HL-60 (cell line): ENCODE results near the gene GPR39.

Experiments used
- DNase-seq, 2 experiments: peaks; one replicate each; pipeline ENCODE4 v3.0.0-alpha.2; 2010 to 2020; ENCODE audit warnings: low read depth in 1 of 2, low spot score in 1 of 2
- H3K27ac ChIP-seq: fragments of 250-450 bp; sonication (Bioruptor Pico); replicated peaks from 2 replicates; pipeline ENCODE4 v1.5.1; 2020; ENCODE audit warnings: mild to moderate bottlenecking, moderate library complexity
- H3K27me3 ChIP-seq: fragments of 250-450 bp; sonication (Bioruptor Pico); 2 replicates; pipeline ENCODE4 v1.5.1; 2021; ENCODE audit warnings: mild to moderate bottlenecking, moderate library complexity; ENCODE audit not compliant: insufficient read depth, poor library complexity, severe bottlenecking
- H3K4me3 ChIP-seq: replicated peaks from 2 replicates; pipeline ENCODE4 v1.5.1; 2011; ENCODE audit warnings: mild to moderate bottlenecking, control low read depth, low read length; ENCODE audit not compliant: insufficient read depth
- CTCF ChIP-seq: IDR thresholded peaks from one replicate; pipeline ENCODE4 v1.5.1; 2011; ENCODE audit warnings: low read length, control low read depth, inconsistent platforms; ENCODE audit not compliant: insufficient read depth
- GABPA ChIP-seq: IDR thresholded peaks from 2 replicates; pipeline ENCODE4 v1.6.1; 2012; ENCODE audit warnings: low read depth
- POLR2AphosphoS5 ChIP-seq: IDR thresholded peaks from 2 replicates; pipeline ENCODE4 v1.6.1; 2012; ENCODE audit warnings: low read depth
- SPI1 ChIP-seq: IDR thresholded peaks from 2 replicates; pipeline ENCODE4 v1.6.1; 2012; ENCODE audit warnings: low read depth, mild to moderate bottlenecking, borderline replicate concordance
- TF ChIP-seq, protein P1 (sequence below): IDR thresholded peaks from 2 replicates; pipeline ENCODE4 v1.6.1; 2012; ENCODE audit warnings: low read depth; ENCODE audit not compliant: insufficient replicate concordance

GPR39 gene

DNA sequence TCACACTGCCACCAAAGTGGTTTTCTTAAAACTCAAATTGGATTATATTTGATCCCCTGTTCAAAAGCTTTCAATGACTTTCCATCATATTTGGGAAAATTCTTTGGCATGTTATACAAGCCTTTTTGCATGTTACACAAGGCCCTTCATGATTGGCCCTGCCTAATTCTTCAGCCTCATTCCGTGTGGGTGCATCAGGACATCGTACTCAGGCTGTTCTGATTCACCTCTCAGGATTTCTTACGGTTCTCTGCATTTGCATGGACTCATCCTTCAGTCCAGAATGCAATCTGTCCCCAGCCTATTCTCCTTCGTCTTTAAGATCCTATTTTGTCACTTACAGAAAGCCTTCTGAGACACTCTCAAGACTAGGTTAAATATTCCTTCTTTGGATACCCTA is 145.6 kb downstream of the GPR39 start:
- no peak overlapping the region for H3K27ac ChIP-seq
- no peaks in the 10 kb centered on the region for H3K27me3 ChIP-seq
- DNase-seq: no peak
- no peak for TF ChIP-seq SPI1
- no peak for TF ChIP-seq GABPA
- no peak overlapping the region for H3K4me3 ChIP-seq

- DNase-seq: no peak
- no peaks in the 10 kb centered on the region for H3K27me3 ChIP-seq
- H3K4me3 ChIP-seq: no peak overlapping the region
- H3K27ac ChIP-seq: no peak overlapping the region
- TF ChIP-seq, protein P1, sequence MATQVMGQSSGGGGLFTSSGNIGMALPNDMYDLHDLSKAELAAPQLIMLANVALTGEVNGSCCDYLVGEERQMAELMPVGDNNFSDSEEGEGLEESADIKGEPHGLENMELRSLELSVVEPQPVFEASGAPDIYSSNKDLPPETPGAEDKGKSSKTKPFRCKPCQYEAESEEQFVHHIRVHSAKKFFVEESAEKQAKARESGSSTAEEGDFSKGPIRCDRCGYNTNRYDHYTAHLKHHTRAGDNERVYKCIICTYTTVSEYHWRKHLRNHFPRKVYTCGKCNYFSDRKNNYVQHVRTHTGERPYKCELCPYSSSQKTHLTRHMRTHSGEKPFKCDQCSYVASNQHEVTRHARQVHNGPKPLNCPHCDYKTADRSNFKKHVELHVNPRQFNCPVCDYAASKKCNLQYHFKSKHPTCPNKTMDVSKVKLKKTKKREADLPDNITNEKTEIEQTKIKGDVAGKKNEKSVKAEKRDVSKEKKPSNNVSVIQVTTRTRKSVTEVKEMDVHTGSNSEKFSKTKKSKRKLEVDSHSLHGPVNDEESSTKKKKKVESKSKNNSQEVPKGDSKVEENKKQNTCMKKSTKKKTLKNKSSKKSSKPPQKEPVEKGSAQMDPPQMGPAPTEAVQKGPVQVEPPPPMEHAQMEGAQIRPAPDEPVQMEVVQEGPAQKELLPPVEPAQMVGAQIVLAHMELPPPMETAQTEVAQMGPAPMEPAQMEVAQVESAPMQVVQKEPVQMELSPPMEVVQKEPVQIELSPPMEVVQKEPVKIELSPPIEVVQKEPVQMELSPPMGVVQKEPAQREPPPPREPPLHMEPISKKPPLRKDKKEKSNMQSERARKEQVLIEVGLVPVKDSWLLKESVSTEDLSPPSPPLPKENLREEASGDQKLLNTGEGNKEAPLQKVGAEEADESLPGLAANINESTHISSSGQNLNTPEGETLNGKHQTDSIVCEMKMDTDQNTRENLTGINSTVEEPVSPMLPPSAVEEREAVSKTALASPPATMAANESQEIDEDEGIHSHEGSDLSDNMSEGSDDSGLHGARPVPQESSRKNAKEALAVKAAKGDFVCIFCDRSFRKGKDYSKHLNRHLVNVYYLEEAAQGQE: no peak
- no peak for TF ChIP-seq SPI1
- TF ChIP-seq POLR2AphosphoS5: no peak
- TF ChIP-seq CTCF: no peak
- no peak for TF ChIP-seq GABPA
Observed at GRCh38 chr2:132564065-132564464, 147.5 kb downstream of the GPR39 start.

DNA sequence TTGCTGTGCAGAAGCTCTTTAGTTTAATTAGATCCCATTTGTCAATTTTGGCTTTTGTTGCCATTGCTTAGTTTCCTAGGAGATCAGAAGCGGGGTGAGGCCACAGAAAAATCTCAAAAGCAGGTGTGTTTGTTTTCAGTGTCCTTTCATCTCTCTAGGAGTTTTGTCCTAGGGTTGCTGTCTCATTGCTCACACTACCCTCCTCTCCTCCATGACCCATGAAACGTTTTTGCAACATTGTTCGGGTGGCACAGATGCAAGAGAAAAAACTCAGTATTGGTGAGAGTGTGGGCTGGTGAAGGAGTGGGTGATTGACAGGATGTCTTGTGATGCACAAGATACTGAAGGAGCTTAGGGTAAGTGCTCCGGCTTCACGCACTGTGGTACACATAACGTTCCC is 149.8 kb downstream of the GPR39 start:
- DNase-seq: no peak
- Histone ChIP-seq H3K27ac (no peak overlapping the region), H3K4me3 (no peak overlapping the region), H3K27me3 (no peaks in the 10 kb centered on the region)
- no peak for TF ChIP-seq SPI1
- TF ChIP-seq, protein P1: no peak
- TF ChIP-seq GABPA: no peak
- TF ChIP-seq POLR2AphosphoS5: no peak
- no peak for TF ChIP-seq CTCF

- no peaks in the 10 kb centered on the region for H3K27me3 ChIP-seq
- no peak overlapping the region for H3K27ac ChIP-seq
- no peak for DNase-seq
- TF ChIP-seq CTCF (no peak), GABPA (no peak), SPI1 (no peak), POLR2AphosphoS5 (no peak)
- TF ChIP-seq, protein P1: no peak
- H3K4me3 ChIP-seq: no peak overlapping the region
Observed at GRCh38 chr2:132567682-132568081, 151.1 kb downstream of the GPR39 start.
